ENCODE results near the gene SETD1A. TPM values are rescaled to one million over a fixed set of nuclear protein-coding genes. Genes with fewer than 3 reads are reported as not detected.

Gene SETD1A
- total RNA-seq, 2 donors from 2014 or later = 23.8 to 25.0 TPM

GRCh38 chr16:30998852-30999761 lies 41.6 kb downstream of the SETD1A start:
- Histone ChIP-seq H3K4me3 (ENCODE audit: low read length) (no peak overlapping the region), H3K9ac (ENCODE audit: extremely low read depth, low read length, poor library complexity, severe bottlenecking) (no peak overlapping the region), H3K27ac (ENCODE audit: low read depth, low read length) (no peak overlapping the region), H3K9me3 (ENCODE audit: control insufficient read depth, low read length) (no peaks in the 10 kb centered on the region), H3K36me3 (ENCODE audit: control insufficient read depth, insufficient read depth, low read length) (no peaks in the 10 kb centered on the region), H3K27me3 (ENCODE audit: control insufficient read depth, insufficient read depth, low read length, poor library complexity, severe bottlenecking) (peaks cover 40% of the 10 kb centered on the region), H3K4me1 (ENCODE audit: control insufficient read depth, insufficient read depth, low read length) (no peaks in the 10 kb centered on the region)
- Mint-ChIP-seq H3K4me3 (no peak overlapping the region), H3K9me3 (no peaks in the 10 kb centered on the region), H3K27ac (no peak overlapping the region), H3K27me3 (ENCODE audit: insufficient read depth) (peaks cover 37% of the 10 kb centered on the region), H3K36me3 (ENCODE audit: low read depth) (no peaks in the 10 kb centered on the region), H3K4me1 (no peaks in the 10 kb centered on the region)
- DNase-seq = no peak
- no peak for TF ChIP-seq CTCF (conservative IDR thresholded peaks at IDR 0.05)
- 87 to 90% methylated on average over 6 of the region's 6 CpGs for WGBS, 2 experiments (ENCODE audit: insufficient coverage in 1 of 2, insufficient read length in 1 of 2)

- no peak for TF ChIP-seq CTCF (conservative IDR thresholded peaks at IDR 0.05)
- WGBS, 2 experiments (ENCODE audit: insufficient coverage in 1 of 2, insufficient read length in 1 of 2) = 92 to 94% methylated on average over 7 to 17 of the region's 19 CpGs
- no peak for DNase-seq
- Mint-ChIP-seq H3K9me3 (no peaks in the 10 kb centered on the region), H3K4me3 (no peak overlapping the region), H3K27ac (no peak overlapping the region), H3K27me3 (ENCODE audit: insufficient read depth) (peaks cover 33% of the 10 kb centered on the region), H3K36me3 (ENCODE audit: low read depth) (no peaks in the 10 kb centered on the region), H3K4me1 (no peaks in the 10 kb centered on the region)
- H3K4me1 ChIP-seq (ENCODE audit: control insufficient read depth, insufficient read depth, low read length) = no peaks in the 10 kb centered on the region
- H3K27ac ChIP-seq (ENCODE audit: low read depth, low read length) = no peak overlapping the region
- no peak overlapping the region for H3K9ac ChIP-seq (ENCODE audit: extremely low read depth, low read length, poor library complexity, severe bottlenecking)
- H3K27me3 ChIP-seq (ENCODE audit: control insufficient read depth, insufficient read depth, low read length, poor library complexity, severe bottlenecking) = peaks cover 39% of the 10 kb centered on the region
- H3K9me3 ChIP-seq (ENCODE audit: control insufficient read depth, low read length) = no peaks in the 10 kb centered on the region
- H3K4me3 ChIP-seq (ENCODE audit: low read length) = no peak overlapping the region
- no peaks in the 10 kb centered on the region for H3K36me3 ChIP-seq (ENCODE audit: control insufficient read depth, insufficient read depth, low read length)
These were observed 43.3 kb downstream of the SETD1A start for GRCh38 chr16:31000671-31001382.

- Histone ChIP-seq H3K36me3 (ENCODE audit: control insufficient read depth, insufficient read depth, low read length) (no peaks in the 10 kb centered on the region), H3K9me3 (ENCODE audit: control insufficient read depth, low read length) (no peaks in the 10 kb centered on the region), H3K27ac (ENCODE audit: low read depth, low read length) (peak overlapping the region; percentile 93), H3K4me1 (ENCODE audit: control insufficient read depth, insufficient read depth, low read length) (no peaks in the 10 kb centered on the region), H3K9ac (ENCODE audit: extremely low read depth, low read length, poor library complexity, severe bottlenecking) (no peak overlapping the region), H3K4me3 (ENCODE audit: low read length) (no peak overlapping the region), H3K27me3 (ENCODE audit: control insufficient read depth, insufficient read depth, low read length, poor library complexity, severe bottlenecking) (peaks cover 31% of the 10 kb centered on the region)
- Mint-ChIP-seq H3K9me3 (no peaks in the 10 kb centered on the region), H3K27me3 (ENCODE audit: insufficient read depth) (peaks cover 28% of the 10 kb centered on the region), H3K27ac (no peak overlapping the region), H3K4me3 (no peak overlapping the region), H3K36me3 (ENCODE audit: low read depth) (no peaks in the 10 kb centered on the region), H3K4me1 (no peaks in the 10 kb centered on the region)
- TF ChIP-seq CTCF (conservative IDR thresholded peaks at IDR 0.05) = no peak
- DNase-seq = peak; percentile 42
- 86 to 90% methylated on average over 7 to 16 of the region's 16 CpGs for WGBS, 2 experiments (ENCODE audit: insufficient coverage in 1 of 2, insufficient read length in 1 of 2)
These were observed 44.1 kb downstream of the SETD1A start for GRCh38 chr16:31001507-31002249.

All from endodermal cell (in vitro differentiated cells).